Measurements from ENCODE around the gene GALNT2. TPM values are rescaled to one million over a fixed set of nuclear protein-coding genes. Genes with fewer than 3 reads are reported as not detected.

The GALNT2 gene
- total and polyA plus RNA-seq, 9 of the 15 experiments (the other 6 are each of a cell fraction or from before 2014, with no cell fraction given), result 1.6 to 106 (median 51.9) TPM

- TF ChIP-seq RBM14 (IDR thresholded peaks at IDR 0.05; ENCODE audit: borderline replicate concordance, insufficient read depth, low read depth, low read length) (no peak), AFF4 (CRISPR knock-in tag; IDR thresholded peaks at IDR 0.05) (no peak), ZBTB11 (CRISPR knock-in tag; IDR thresholded peaks at IDR 0.05) (peak in 1 of 3 experiments; percentile 81; a peak in 3 of 6 replicates), GTF2F1 (IDR thresholded peaks at IDR 0.05; ENCODE audit: low read depth, low read length) (no peak), ZBTB34 (CRISPR knock-in tag; IDR thresholded peaks at IDR 0.05) (peak; percentile 81), GMEB1 (CRISPR knock-in tag; IDR thresholded peaks at IDR 0.05) (peak; percentile 76), TFAM (CRISPR knock-in tag; conservative IDR thresholded peaks at IDR 0.05) (no peak), ZNF551 (CRISPR knock-in tag; IDR thresholded peaks at IDR 0.05) (peak; percentile 79; the same call in 1 of the 2 replicates), SAP30 (IDR thresholded peaks at IDR 0.05; ENCODE audit: borderline replicate concordance, insufficient read depth, low read depth, low read length, poor library complexity, severe bottlenecking) (no peak), MAFF (IDR thresholded peaks at IDR 0.05; ENCODE audit: low read length) (no peak), BCL6 (CRISPR knock-in tag; IDR thresholded peaks at IDR 0.05) (peak; percentile 91), ZBTB43 (CRISPR knock-in tag; IDR thresholded peaks at IDR 0.05) (no peak), SP2 (IDR thresholded peaks at IDR 0.05; ENCODE audit: extremely low read depth, low read depth, low read length, poor library complexity, severe bottlenecking) (no peak)
Measured at GRCh38 chr1:230151924-230152468, 85.0 kb downstream of the GALNT2 start (continued).

Data from K562 (cell line).